GM19455 (cell line): Measurements from ENCODE around the gene SUPV3L1.
A peak's percentile ranks its signal among the peaks of the same experiment; 100 is the strongest.

ENCODE experiments used
- ATAC-seq: cut with Tn5 transposase; IDR thresholded peaks from one replicate; pipeline ENCODE4 v1.9.1; 2021; ENCODE audit not compliant: unreplicated experiment

Gene SUPV3L1

DNA sequence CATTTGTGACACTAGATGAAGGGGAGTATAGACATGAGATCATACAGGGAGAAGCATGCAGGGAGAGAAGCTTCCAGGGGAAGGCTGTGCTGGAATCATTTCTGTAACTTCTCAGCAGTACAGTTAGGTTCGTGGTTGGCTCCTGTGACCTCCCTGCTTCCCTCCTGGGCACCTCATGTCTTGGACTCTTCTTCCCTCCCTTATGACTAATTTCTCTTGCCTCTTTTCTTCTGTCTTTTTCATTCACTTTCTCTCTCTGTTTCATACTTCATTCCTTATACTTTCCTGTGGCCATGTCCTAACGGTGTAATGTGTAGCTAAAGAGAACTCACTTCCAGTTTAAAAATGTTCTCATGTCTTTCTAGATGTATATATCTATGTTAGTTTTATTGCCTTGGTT lies 21.0 kb downstream of the SUPV3L1 start:
- no peak for ATAC-seq

DNA sequence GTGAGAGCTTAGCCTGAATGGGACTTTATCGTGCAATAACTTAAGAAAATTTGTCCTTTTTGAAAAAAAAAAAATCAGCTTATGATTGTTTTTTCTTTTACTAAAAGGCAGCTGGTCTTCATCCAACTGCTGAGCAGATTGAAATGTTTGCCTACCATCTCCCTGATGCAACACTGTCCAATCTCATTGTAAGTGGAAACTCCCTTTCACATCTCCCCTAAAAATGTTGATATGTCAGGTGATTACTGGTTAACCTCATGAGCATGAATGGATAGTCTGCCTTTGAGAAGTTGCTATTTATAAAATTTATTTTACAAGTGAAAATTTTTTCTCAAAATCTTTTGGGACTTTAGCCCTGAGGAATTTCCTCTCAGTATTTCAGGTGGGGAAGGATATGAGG lies 22.3 kb downstream of the SUPV3L1 start:
- no peak for ATAC-seq

DNA sequence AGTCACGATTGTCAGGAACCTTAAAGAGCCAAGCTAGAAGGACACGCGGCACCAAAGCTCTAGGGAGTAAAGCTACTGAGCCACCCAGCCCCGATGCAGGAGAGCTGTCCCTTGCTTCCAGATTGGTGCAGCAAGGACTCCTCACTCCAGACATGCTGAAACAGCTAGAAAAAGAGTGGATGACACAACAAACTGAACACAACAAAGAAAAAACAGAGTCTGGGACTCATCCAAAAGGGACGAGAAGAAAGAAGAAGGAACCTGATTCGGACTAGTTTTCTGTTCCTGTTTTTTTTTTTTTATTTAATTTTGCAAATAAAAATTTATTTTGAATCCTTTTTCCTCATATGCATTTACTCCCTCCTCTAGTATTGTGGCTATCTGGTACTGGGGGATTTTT lies 28.7 kb downstream of the SUPV3L1 start:
- ATAC-seq: no peak

DNA sequence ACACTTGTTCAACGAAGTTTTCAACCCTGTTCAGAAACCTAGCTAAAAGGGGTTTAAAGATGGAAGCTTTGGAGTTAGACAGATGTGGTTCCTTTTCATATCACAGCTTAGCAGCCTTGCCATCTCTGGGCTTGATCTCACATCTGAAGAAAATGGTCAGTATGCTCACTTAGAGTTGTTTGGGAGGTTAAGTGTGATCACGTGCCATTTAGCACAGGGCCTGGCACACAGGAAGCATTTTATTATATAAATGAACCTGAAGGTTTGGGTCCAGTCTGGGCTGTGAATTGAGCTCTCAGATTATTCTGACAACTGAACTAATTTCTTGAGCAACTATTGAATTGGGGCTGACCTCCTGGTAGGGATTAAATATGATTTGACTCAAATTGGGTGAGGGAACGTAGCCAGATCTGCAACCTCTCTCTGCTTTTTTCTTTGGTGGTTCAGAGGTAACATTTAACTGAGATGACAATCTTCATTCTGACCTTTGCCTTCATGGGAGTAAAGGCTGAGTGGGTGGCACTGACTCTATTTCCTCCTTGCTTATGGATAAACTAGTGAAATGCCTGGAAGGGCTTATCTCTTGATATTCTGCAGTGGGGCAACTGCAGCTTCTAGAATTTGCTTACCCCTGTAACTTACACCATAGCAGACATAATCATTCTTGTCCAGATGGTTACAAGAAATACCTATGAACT lies 29.9 kb downstream of the SUPV3L1 start:
- ATAC-seq: no peak

DNA sequence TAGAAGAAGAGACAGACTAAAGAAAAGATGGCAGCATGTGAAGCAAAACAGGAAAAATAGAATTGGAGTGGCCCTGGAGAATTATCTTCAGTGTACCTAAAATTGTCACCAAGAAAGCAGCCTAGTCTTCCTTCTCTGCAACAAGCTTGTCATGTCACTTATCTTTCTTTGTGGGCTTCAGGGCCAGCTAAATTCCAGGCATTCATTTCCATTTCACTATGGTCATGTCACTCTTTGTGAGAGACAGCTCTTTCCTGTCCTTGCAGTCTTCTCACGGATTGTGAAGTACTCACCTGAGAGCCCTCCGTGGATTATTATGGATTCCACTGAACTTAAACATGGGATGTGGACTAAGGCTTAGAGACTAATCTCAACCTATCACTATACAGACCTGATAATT lies 31.1 kb downstream of the SUPV3L1 start:
- no peak for ATAC-seq

DNA sequence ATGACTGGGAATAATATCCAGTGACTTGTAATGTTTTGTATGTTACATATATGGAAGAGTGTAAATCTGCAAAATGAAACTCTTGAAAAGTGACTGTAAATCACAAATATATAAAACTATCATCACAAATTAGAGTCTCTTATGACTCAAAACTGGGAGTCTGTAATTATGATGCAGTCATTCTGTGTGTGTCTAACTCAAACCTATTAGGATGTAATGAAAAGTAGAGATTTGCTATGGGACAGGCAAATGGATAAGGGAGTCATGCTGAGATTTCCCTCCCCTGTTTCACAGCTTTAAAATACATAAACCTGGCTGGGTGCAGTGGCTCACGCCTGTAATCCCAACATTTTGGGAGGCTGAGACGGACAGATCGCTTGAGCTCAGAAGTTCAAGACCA lies 31.5 kb downstream of the SUPV3L1 start:
- ATAC-seq: no peak

DNA sequence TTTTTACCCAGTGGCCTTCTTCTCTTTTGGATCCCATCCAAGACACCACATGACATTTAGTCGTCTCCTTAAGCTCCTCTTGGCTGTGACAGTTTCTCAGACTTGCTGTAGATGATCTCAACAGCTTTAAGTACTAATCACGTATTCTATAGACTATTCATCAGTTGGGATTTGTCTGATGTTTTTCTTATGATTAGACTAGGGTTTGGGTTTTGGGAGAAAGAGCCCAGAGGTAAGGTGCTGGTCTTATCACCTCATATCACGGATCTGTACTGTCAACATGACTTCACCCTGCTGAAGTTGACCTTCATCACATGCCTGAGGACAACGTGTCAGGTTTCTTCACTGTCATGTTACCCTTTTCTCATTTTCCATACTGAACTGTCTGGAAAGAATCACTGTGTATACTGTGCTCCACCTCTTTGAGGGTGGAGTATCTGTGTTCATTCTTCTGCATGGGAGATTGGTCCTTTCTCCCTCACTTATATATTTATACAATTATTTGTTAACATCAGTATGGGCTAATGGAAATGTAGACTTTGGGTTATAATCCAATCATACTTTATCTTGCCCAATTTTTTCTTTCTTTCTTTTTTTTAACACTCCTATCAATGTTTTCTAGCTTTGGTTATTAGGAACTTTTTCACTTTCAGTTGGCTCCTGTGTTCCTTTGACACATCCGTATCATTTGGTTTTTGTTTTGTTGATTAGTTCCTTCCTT lies 33.7 kb downstream of the SUPV3L1 start:
- ATAC-seq: no peak

DNA sequence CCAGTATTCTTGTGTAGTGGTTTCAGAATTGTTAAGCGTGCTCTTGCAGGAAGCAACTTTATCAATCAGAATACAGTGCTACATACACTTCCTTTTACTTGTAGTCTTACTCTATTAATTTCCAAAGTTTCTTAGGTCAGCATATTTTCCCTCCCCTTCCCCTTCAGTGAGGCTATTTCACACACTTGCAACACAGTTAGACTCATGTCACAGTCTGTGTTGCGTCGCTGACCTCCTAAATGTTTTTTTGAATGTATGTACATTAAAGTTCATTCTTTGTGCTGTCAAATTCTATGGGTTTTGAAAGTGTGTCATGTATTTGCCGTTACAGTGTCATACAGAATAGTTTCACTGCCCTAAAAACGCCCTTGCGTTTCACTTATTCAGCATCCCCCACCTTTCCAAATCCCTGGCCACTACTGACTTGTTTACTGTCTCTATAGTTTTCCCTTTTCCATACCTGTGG lies 34.7 kb downstream of the SUPV3L1 start:
- no peak for ATAC-seq

DNA sequence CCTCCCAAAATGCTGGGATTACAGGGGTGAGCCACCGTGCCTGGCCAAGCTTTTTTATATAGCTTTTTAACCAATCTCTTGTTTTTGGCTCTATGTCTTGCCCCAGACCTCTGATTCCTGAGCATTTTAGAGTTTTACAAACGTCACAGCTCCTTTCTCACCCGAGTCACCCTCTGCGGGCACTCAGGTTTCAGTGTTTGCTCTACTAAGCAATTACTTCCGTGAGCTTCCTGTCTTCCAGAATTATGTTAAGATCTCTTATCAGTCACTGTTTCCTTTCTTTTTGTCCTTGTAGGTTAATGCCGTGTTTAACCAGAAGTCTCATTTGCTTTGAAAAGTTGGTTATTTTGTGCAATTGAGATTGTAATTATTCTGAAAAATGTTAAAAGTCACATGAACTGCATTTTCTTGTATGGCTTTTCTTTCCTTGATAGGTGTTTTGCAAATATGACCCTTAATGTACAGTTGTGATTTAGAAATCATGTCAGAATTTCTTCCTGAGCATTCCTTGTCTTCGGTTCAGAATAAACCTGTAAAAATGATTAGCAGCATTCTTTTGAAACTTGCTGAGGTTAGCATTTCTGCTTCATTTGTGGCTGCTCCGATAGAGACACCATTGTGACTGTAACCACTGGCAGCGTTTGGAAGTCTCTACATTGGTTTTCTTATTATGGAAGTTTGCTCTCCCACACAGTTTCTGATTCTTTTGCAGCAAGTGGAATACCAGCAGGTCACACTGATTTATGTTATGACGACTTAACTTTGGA lies 35.6 kb downstream of the SUPV3L1 start:
- ATAC-seq: no peak

DNA sequence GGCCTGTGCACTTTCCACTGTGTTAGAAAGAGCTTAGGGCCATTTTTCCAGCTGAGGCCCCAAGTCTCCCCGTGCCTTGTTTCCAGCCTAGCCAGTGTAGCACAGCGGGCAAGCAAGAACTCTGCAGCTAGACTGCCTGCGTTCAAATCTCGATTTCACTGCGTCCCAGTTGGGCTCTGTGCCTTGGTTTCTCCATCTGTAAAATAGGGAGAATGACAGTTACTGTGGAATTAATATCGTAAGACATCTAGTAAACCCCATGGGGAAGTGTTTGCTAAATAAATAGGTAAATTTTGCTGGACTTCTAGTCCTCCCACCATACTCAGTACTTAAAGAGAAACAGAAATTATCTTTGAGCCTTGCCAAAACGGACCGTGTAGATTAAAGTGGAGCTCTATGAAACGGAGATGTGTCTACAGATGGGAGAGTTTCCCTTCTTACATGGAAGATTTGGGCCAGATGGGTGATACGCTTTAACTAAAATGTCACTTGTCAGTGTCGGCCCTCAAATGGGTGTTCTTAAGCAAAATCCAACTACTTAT lies 36.6 kb downstream of the SUPV3L1 start:
- ATAC-seq: no peak

DNA sequence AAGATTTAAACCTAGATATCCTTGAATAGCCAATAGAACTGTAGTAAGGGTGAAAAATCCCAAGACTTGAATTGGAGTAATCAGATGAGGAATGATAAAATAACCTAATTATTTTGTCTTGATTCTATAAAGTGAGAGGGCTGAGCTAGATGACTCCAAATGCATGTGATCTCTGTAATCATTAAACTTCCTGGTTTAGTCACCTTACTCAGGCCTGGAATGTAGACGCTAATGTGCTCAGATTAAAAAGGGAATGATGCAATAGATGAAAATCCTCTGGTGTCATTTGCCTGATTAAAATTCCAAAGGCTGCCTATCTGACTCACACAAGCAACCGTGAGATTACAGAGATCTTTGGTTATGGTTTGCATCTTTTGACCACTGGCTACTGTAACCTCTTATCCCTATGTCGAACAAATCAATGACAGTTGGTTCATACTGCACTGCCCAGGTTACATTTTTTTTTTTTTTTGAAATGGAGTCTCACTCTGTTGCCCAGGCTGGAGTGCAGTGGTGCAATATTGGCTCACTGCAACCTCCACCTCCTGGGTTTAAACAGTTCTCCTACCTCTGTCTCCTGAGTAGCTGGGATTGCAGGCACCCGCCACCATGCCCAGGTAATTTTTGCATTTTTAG lies 37.2 kb downstream of the SUPV3L1 start:
- ATAC-seq: no peak

DNA sequence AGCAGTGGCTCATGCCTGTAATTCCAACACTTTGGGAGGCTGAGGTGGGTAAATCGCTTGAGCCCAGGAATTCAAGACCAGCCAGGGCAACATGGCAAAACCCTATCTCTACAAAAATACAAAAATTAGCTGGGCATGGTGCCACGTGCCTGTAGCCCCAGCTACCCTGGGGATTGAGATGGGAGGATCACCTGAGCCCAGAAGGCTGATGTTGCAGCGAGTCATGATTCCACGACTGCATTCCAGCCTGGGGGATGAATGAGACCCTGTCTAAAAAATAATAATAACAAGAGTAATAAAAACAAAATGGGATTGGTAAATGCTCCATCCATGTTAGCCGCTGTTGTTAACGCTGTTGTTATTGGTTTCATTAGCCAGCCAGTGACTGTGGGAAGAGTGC lies 38.8 kb downstream of the SUPV3L1 start:
- ATAC-seq: no peak

DNA sequence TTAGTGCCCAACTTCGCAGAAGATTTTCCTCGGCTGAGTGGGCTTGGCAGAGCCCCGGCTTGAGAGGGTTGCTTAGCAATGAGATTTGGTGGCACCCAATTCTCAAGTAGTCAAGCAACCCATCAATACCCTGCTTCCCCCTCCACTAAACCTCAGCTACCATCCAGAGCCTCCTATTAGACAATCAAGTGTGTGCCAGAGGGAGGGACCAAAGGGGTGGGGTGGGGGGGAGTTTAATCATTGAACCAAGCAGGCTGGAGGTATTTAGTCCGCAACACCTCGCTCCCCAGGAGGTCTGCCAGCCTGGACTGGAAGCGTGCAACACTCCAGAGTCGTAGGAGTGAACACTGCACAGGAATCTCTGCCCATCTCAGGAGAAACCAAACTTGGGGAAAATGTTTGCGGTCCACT lies 40.0 kb downstream of the SUPV3L1 start, which contains the start of gene HKDC1:
TSS of gene HKDC1 (plus strand) at position 292 of the 411 bp plus-strand sequence. CDS start at position 396, 104 bp downstream.
- no peak for ATAC-seq

DNA sequence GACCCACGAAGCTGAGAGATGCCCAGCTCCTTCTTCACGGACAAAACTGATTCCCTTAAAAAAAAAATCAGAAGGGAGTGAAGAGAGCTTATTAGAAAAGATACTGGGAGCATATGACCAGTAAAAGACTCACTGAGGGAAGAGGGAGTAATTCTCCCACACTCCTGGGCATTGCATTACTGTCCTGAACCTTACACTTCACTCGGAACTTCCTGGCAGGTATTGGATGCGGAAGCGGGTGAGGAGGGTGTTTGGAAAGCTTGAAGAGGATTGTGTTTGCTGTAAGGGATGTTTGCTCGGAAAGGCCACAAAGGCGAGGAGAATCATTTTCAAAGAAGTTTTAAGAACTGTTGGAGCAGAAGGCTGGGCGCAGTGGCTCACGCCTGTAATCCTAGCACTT lies 40.5 kb downstream of the SUPV3L1 start:
- no peak for ATAC-seq

DNA sequence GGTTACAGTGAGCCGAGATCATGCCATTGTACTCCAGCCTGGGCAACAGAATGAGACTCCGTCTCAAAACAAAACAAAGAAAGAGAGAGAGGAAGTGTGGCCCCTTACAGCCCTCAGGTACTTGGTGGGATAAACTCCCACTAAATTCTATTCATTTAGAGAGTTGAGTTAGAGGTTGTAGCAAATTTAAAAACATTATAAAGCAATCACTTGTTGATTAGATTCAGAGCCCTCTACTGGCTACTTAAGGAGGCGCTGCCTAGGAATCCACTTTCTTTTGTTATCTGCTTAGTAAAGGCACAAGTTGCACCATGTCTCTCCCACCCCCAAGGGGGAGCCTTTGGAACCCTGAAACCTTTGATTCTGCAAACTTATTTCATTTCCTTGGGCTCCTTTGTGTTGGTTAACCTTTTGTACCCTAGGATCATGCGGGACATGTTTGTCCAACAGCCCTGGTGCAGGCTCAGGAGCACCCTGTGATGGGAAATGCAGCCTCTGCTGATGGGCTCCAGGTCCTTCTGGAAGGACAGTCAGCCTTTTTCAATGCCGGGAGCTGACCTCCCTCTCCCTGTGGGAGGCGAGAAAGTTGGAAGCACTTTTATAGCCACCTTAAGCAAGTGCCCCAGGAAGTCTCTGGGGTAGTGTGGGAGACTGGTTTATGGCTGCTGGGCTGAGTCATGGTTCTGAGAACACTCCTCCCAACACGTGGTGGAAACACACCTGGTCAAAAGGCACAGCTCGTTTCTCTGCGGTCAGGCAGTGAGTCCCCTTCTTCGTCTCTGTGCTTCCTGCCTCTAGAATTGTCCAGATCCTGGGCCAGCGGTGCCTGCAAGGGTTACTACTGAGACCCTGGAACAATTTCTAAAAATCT lies 42.4 kb downstream of the SUPV3L1 start:
- ATAC-seq: peak; percentile 93

DNA sequence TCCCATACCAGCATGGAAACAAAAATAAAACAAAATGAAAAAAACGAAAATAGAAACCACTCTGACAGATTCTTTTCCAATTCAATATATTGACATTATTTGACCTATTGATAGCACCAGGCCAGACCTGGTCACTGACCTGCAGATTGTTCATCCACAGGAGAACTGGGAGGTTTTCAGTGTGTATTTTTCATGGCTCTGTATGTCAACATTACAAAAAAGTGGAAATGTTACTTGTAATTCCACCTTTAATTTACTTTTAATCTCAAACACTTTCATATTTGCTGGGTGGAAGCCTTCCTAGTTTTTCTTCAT lies 43.0 kb downstream of the SUPV3L1 start:
- no peak for ATAC-seq

DNA sequence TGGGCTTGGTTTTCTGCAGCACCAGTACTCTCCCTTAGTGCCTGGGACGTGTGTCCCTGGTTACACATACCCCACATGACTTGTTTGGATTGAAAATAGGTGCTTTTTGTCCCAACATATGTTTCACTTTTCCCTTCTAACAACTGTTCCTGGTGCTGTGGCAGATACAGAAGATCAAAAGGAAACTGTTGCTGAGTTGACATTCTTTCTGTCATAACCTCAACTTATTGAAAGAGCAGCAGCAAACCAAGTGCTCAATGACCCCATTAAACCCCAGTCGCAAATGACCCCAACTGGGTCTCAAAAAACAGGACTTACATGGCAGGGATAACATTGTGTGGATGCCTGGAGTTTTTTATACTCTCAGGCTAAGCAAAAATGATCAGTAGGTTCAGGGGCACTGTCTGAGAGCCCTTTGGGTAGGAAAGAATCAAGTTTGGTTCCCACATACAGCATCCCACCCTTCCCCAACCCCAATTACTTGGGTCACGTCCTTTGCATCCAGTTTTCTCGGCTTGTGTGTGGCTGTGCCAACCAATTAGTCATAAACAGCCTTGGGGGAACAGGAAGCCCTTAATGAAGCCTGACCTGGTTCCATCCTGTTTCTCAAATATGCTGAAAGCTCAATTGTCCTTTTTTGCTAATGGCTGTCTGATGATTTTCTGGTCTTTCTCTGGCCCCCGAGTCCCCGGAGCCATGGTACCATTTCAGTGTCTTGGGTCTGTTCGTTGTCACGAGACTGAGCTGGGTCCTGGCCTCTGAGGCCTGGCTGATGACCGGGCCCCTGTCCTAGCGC lies 45.0 kb downstream of the SUPV3L1 start:
- no peak for ATAC-seq

DNA sequence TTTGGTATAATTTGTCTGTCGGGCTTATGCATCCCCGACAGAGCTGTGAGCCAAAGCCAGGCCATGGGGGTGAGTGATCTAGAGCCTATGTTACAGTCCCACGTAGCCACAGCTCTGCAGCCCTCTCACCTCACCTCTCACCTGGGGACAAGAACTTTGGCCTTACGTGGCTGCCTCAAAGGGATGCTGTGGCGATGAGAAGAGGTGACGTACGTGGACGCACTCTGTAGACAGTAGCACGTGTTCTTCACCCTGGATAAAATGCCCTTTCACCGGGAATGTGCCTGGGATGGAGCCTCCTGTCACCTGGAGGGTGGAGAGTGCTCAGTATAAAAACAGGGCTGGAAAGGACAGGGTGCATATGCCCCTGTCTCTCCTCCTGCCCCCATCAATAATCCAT lies 45.6 kb downstream of the SUPV3L1 start:
- no peak for ATAC-seq

DNA sequence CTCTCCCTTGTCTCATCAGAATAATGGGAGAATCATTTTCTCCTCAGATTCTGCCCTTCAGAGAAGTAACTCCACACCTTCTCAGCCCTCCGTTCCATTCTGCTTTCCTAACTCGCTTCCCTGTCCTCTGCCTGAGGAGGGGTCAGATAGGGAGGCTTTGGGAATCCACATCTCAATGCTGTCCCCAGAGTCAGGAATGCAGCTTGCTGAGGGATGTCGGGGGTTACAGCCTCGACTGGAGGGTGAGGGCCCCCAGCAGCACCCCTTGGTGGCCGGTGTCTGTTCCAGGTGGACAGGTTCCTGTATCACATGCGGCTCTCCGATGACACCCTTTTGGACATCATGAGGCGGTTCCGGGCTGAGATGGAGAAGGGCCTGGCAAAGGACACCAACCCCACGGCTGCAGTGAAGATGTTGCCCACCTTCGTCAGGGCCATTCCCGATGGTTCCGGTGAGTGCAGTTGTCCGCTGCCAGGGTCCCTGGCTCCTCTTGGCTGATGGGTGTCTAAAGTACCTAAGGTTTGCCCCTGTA lies 47.0 kb downstream of the SUPV3L1 start:
- no peak for ATAC-seq
